GM23248 (cell line): ENCODE results near the gene NOL4L.

Experiments
- EZH2 ChIP-seq: fragments of 200-600 bp; sonication (generic); IDR thresholded peaks from 2 replicates; pipeline ENCODE4 v1.6.1; 2018; ENCODE audit warnings: antibody characterized with exemption, mild to moderate bottlenecking; ENCODE audit not compliant: insufficient read depth, poor library complexity, severe bottlenecking
- EZH2phosphoT487 ChIP-seq: fragments of 200-600 bp; sonication (generic); IDR thresholded peaks from 2 replicates; pipeline ENCODE4 v1.6.1; 2018; ENCODE audit warnings: antibody characterized with exemption, moderate library complexity, mild to moderate bottlenecking, low read depth; ENCODE audit not compliant: insufficient read depth

DNA sequence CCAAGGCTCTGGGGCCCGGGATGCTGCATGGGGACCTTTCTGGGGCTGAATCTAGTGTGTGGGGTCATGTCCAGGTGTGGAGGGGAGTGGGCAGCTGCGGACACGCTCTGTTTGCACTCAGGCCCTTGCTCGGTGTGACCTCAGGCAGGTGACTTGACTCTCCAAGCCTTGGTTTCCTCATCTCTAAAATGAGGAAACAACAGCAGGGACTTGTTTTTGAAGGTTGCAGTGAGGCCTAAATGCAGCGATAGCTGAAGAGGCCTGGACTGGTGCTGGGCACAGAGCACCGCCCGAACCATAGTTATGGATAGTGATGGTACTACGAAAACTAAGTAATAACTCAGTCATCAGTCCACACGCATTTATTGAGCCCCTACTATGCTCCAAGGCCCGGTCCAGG, 91.8 kb downstream of the NOL4L start:
- TF ChIP-seq EZH2 (no peak), EZH2phosphoT487 (no peak)
